Upper lobe of right lung (tissue), 1 donor: Measurements from ENCODE around the gene NPAS3. TPM values are rescaled to one million over a fixed set of nuclear protein-coding genes. Genes with fewer than 3 reads are reported as not detected.

Experiments
- ATAC-seq: fragments of 200-7000 bp; cut with Tn5 transposase; one replicate; pipeline ENCODE4 v1.9.1; 2020; ENCODE audit warnings: mild to moderate bottlenecking, moderate library complexity
- DNase-seq: peaks from one replicate; pipeline ENCODE4 v3.0.0-alpha.2; 2020
- H3K27ac ChIP-seq: fragments of 200-600 bp; one replicate; pipeline ENCODE4 v1.8.0; 2022
- H3K27me3 ChIP-seq: fragments of 200-600 bp; one replicate; pipeline ENCODE4 v1.8.0; 2022; ENCODE audit warnings: mild to moderate bottlenecking
- H3K36me3 ChIP-seq: fragments of 200-600 bp; one replicate; pipeline ENCODE4 v1.8.0; 2022
- H3K4me1 ChIP-seq: fragments of 200-600 bp; one replicate; pipeline ENCODE4 v1.8.0; 2022
- H3K4me3 ChIP-seq: fragments of 200-600 bp; one replicate; pipeline ENCODE4 v1.8.0; 2022; ENCODE audit warnings: mild to moderate bottlenecking
- H3K9me3 ChIP-seq: fragments of 200-600 bp; one replicate; pipeline ENCODE4 v1.8.0; 2022
- CTCF ChIP-seq: fragments of 200-600 bp; IDR thresholded peaks from one replicate; pipeline ENCODE4 v1.8.0; 2022; ENCODE audit warnings: antibody characterized with exemption
- intact Hi-C: fragments of 100-400 bp; cut with DNase I; formaldehyde crosslinking; loops from one replicate; pipeline ENCODE4 v1.11.0; 2022
- total RNA-seq: library from RNA; stranded (reverse); fragmentation: NEBNext Ultra II Directional; extraction: Animal tissue kit (Norgen Biotek cat#: 25700); gene quantifications from one replicate; pipeline ENCODE4 v1.2.1, GENCODE V29; 2021
- donor health status: DM: no; HTN: yes; CAD: no; lungs with severe emphysema.

NPAS3 gene
- total RNA-seq, 1 donor from 2014 or later: 1.2 TPM

GRCh38 chr14:33016613-33017012 lies 77.9 kb downstream of the NPAS3 start:
- H3K27me3 ChIP-seq: no peaks in the 10 kb centered on the region
- H3K36me3 ChIP-seq: no peaks in the 10 kb centered on the region
- H3K9me3 ChIP-seq: no peaks in the 10 kb centered on the region
- no peak for DNase-seq
- H3K4me1 ChIP-seq: no peaks in the 10 kb centered on the region
- intact Hi-C loops: no loop called here
- no peak for ATAC-seq
- no peak for TF ChIP-seq CTCF
- no peak overlapping the region for H3K4me3 ChIP-seq
- no peak overlapping the region for H3K27ac ChIP-seq

GRCh38 chr14:33017016-33017415 lies 78.3 kb downstream of the NPAS3 start:
- intact Hi-C loops: no loop called here
- no peak for ATAC-seq
- Histone ChIP-seq H3K9me3 (no peaks in the 10 kb centered on the region), H3K27me3 (no peaks in the 10 kb centered on the region), H3K27ac (no peak overlapping the region), H3K4me1 (no peaks in the 10 kb centered on the region), H3K4me3 (no peak overlapping the region), H3K36me3 (no peaks in the 10 kb centered on the region)
- no peak for TF ChIP-seq CTCF
- DNase-seq: no peak

- H3K4me1 ChIP-seq: no peaks in the 10 kb centered on the region
- H3K4me3 ChIP-seq: no peak overlapping the region
- DNase-seq: no peak
- no peaks in the 10 kb centered on the region for H3K9me3 ChIP-seq
- no peak for ATAC-seq
- intact Hi-C loops: no loop called here
- no peak for TF ChIP-seq CTCF
- H3K27me3 ChIP-seq: no peaks in the 10 kb centered on the region
- no peak overlapping the region for H3K27ac ChIP-seq
- no peaks in the 10 kb centered on the region for H3K36me3 ChIP-seq
Measured at GRCh38 chr14:33019346-33019745, 80.7 kb downstream of the NPAS3 start.

GRCh38 chr14:33026850-33027430 lies 88.3 kb downstream of the NPAS3 start:
- H3K27me3 ChIP-seq: no peaks in the 10 kb centered on the region
- intact Hi-C loops: no loop called here
- DNase-seq (no peak), ATAC-seq (no peak)
- TF ChIP-seq CTCF: no peak
- H3K4me3 ChIP-seq: no peak overlapping the region
- no peaks in the 10 kb centered on the region for H3K36me3 ChIP-seq
- H3K4me1 ChIP-seq: peaks cover 9% of the 10 kb centered on the region
- H3K9me3 ChIP-seq: no peaks in the 10 kb centered on the region
- no peak overlapping the region for H3K27ac ChIP-seq

- Histone ChIP-seq H3K9me3 (no peaks in the 10 kb centered on the region), H3K4me1 (peaks cover 9% of the 10 kb centered on the region), H3K36me3 (no peaks in the 10 kb centered on the region), H3K4me3 (no peak overlapping the region), H3K27ac (no peak overlapping the region), H3K27me3 (no peaks in the 10 kb centered on the region)
- intact Hi-C loops: no loop called here
- TF ChIP-seq CTCF: no peak
- no peak for DNase-seq
- ATAC-seq: no peak
Measured at GRCh38 chr14:33029511-33029910, 90.8 kb downstream of the NPAS3 start.

- Histone ChIP-seq H3K36me3 (no peaks in the 10 kb centered on the region), H3K4me3 (no peak overlapping the region), H3K4me1 (peaks cover 9% of the 10 kb centered on the region), H3K9me3 (no peaks in the 10 kb centered on the region), H3K27ac (no peak overlapping the region), H3K27me3 (no peaks in the 10 kb centered on the region)
- DNase-seq (no peak), ATAC-seq (no peak)
- intact Hi-C loops: no loop called here
- no peak for TF ChIP-seq CTCF
Measured at GRCh38 chr14:33030386-33030785, 91.7 kb downstream of the NPAS3 start.
